ENCODE results near the gene FDXACB1.
"Not testable (repeated sequence)": the region's sequence is repeated elsewhere in the genome, so short reads cannot be mapped to it uniquely, and the experiment has no call there.

FDXACB1 gene

GRCh38 chr11:111910676-111911562 is 32.0 kb upstream of the FDXACB1 start:
- in situ Hi-C loops (cut with MboI; ENCODE audit: low sequenced_read_pairs): no loop called here

GRCh38 chr11:111909378-111909777 is 30.4 kb upstream of the FDXACB1 start:
- in situ Hi-C loops (cut with MboI; ENCODE audit: low sequenced_read_pairs): no loop called here

DNA sequence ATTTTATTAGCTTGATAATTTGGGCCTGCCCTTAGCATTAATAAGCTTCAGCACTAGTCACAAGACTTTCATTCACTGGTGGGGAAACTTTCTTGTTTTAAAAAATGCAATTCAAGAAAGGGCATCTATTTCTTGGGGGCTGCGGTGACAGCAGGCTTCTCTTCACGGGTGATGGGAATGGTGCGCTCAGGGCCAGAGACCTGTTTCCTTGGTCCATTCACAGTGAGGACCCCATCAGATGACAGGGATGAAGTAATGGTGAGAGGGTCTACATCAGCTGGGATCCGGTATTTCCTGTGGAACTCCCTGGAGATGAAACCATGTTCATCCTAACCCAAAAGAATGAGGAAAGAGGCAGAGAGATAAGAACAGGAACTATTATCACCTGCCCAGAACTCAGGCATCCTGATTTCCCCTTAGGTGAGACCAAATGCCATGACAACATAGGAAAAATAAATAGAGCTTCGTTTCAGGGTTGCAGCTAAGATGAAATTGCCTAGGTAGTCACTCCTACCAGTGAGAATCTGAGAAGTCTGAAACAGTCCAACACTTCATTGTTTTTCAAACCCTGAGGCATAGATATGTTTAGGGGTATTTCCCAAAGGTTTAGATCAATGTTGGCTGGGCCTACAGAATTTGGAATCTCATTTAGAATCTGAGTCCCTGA is 29.8 kb upstream of the FDXACB1 start:
- in situ Hi-C loops (cut with MboI; ENCODE audit: low sequenced_read_pairs): no loop called here

DNA sequence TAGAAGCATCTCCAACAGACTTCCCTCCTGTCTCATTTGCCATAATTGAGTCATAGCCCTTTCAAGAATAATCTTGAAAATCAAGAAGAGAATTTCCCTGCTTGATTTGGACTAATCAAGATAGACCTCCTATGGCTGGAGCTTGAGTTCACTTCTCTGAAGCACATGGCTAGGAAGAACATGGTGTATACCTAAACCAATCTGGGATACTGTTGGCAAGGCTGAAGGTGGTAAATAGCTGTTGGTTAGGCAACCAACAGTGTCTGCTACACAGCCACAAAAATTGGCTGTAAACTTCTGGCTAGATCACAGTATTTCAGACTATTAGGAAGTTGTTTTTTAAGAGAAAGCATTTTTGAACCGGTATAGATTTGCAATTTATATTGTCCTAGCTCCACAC is 27.7 kb upstream of the FDXACB1 start:
- in situ Hi-C loops (cut with MboI; ENCODE audit: low sequenced_read_pairs): no loop called here

DNA sequence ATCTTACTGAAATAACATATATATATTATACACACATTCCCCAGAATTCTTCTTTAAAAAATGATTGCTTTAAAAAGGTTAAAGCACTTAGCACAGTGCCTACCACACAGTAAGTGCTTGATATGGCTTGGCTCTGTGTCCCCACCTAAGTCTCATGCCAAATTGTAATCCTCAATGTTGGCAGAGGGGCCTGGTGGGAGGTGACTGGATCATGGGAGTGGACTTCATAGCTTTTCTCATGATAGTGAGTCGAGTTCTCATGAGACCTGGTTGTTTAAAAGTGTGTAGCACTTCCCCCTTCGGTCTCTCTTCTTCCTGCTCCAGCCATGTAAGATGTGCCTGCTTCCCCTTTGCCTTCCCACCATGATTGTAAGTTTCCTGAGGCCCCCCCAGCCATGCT is 26.4 kb upstream of the FDXACB1 start:
- in situ Hi-C loops (cut with MboI; ENCODE audit: low sequenced_read_pairs): no loop called here

DNA sequence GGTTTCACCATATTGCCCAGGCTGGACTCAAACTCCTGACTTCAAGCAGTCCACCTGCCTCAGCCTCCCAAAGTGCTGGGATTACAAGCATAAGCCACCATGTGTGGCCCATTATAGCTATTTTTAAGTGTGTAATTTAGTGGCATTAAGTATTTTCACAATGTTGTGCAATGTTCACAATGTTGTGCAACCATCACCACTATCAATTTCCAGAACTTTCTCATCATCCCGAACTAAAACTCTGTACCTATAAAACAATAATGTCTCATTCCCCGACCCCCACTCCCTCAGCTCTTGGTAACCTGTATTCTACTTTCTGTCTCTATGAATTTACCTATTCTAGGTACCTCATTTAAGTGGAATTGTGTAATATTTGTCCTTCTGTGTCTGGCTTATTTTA is 7.9 kb upstream of the FDXACB1 start:
- in situ Hi-C loops (cut with MboI; ENCODE audit: low sequenced_read_pairs): no loop called here

GRCh38 chr11:111886032-111886431 is 7.1 kb upstream of the FDXACB1 start:
- in situ Hi-C loops (cut with MboI; ENCODE audit: low sequenced_read_pairs): no loop called here

DNA sequence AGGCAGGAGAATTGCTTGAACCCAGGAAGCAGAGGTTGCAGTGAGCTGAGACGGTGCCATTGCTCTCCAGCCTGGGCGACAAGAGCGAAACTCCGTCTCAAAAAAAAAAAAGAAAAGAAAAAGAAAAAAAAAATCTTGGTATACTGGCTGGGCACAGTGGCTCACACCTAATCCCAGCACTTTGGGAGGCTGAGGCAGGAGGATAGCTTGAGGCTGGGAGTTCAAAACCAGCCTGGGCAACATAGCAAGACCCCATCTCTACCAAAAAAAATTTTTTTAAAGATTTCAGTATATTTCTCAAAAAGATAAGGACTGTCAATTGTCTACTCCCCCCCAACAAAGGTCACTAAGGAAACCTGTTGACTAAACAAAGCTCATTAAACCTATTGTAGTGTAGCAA is 6.1 kb upstream of the FDXACB1 start:
- in situ Hi-C loops (cut with MboI; ENCODE audit: low sequenced_read_pairs): not testable (repeated sequence)

GRCh38 chr11:111882202-111882601 is 3.2 kb upstream of the FDXACB1 start:
- in situ Hi-C loops (cut with MboI; ENCODE audit: low sequenced_read_pairs): no loop called here

- in situ Hi-C loops (cut with MboI; ENCODE audit: low sequenced_read_pairs): no loop called here
These were observed 634 bp upstream of the FDXACB1 start for GRCh38 chr11:111879637-111879960.

DNA sequence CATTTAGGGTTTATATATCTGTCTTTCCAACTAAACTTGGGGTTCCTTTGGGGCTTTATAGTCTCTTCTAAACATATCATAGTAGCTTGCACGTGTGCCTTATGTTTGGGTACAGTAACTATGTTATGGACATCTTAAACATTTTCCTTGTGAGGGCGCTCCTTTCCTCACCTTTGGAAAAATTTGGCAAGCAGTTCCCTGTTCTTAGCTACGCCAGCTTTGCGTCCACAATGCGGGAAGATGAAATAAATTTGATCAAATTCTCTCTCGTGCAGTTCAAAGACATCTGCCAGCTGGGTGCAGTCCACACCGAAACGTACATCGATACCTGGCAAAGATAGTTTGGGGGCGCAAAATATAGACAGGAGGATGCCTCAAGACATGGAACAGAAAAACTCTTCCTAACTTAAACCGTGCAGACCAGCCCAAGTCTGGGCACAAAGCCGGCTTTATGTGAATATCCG is 548 bp downstream of the FDXACB1 start:
- in situ Hi-C loops (cut with MboI; ENCODE audit: low sequenced_read_pairs): no loop called here

DNA sequence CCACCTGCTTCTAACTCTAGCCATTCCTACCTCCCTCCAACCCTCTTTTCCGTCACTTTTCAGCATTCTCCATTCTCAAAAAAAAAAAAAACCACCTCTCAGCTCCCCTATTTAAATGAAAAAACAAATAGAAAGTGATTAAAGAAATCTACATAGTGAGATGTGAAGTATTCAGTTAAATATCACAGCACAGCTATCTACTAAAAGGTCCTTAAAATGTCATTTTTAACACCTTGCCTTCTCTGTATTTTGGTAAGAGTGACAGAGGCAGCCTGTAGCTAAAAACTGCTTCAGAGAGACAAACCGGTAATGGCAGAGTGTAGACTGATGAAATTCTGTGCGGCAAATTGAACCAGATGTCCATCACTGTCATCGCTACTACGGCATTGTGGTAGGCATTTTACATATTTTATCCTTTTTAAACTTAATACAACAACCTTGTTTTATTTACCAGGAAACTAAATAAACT is 7.2 kb downstream of the FDXACB1 start:
- in situ Hi-C loops (cut with MboI; ENCODE audit: low sequenced_read_pairs): no loop called here

DNA sequence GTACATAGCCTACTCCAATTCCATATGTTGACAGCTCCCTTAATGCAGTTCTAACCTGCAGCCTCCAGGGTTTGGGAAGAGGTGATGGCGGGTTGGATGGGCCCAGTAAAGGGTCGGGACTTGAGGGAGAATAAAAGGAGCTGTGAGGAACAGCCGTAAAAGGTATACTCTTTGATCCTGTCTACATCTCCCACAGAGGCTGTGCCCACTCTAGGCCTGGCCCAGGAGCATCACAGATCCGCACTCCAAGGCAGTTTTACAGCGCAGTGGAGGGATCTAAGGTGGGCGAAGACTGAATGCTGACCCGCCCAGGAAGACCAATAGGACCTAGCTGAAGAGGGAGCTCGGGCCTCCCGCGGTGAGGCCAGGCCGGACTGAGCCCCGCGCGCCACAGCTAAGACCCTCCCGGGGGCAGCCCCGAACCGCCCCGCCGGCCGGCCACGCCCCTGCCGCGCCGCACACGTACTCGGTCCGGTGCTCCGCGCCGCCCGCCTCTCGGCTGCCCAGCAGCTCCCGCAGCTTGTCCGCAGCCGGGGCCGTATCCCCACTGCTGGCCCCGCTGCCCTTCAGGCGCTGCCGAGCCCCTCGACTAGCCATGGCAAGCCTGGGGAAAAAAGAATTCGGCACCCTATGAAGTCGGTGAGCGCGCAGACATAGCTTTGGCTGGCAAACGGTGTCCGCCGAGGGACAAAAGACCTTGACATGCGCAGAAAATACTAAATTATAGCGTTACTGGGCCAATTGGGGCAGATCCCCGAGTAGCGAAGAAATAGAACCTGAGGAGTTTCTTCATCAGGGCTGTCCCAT is 7.9 kb downstream of the FDXACB1 start, which contains the start of gene ALG9:
TSS of gene ALG9 (minus strand) at position 696 of the 807 bp plus-strand sequence. CDS start at position 597, 99 bp downstream.
- in situ Hi-C loops (cut with MboI; ENCODE audit: low sequenced_read_pairs): no loop called here

DNA sequence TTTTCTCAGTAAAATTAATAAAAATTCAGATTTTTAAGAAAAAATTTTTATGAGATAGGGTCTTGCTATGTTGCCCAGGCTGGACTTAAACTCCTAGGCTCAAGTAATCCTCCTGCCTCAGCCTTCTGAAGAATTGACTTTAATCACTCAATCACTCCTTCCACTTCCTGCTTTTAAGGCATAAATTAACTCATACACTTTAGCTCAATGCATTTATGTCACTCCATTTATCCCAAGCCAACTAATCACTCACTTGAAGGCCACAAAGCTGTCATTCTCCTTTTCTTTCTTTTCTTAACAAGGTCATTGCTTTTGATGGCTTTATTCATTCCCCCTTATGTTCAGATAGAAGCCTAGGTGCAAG is 8.5 kb downstream of the FDXACB1 start:
- in situ Hi-C loops (cut with MboI; ENCODE audit: low sequenced_read_pairs): no loop called here

GRCh38 chr11:111870113-111870512 is 8.9 kb downstream of the FDXACB1 start:
- in situ Hi-C loops (cut with MboI; ENCODE audit: low sequenced_read_pairs): no loop called here

GRCh38 chr11:111860257-111860656 is 18.7 kb downstream of the FDXACB1 start:
- in situ Hi-C loops (cut with MboI; ENCODE audit: low sequenced_read_pairs): no loop called here

DNA sequence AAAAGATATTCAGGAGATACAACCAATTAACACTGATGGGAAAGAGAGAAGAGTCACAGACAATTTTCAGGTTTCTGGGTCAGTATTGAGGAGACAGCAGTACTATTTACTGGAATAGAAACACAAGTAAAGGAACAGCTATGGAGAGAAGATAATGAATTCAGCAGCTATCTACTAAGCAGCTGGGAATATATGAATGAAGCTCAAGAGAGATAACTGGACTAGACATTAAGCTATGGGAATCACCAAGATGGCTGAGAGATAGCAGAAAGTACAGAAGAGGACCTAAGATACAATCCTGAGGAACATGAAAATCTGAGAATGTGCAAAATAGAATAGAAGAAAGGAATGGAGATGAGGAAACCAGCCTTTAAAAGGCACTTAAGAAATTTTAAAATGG is 23.5 kb downstream of the FDXACB1 start:
- in situ Hi-C loops (cut with MboI; ENCODE audit: low sequenced_read_pairs): no loop called here

DNA sequence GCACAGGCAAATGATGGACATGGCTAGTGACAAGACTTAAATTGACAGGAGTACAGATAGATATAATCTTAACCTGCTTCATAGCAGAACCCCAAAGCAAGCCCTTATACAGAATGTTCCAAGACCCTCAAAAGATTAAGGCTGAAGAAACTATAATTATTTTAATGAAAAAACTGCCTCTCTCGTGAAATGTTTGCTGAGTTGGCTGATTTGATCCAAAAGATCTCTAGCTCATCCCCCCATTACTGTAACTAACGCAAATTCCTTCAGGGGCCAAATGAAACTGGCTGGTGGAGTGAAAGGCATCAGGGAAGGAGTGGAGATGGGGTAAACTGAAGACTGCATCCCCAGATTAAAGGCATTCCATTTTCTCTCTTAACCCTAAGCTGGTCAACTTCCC is 26.9 kb downstream of the FDXACB1 start:
- in situ Hi-C loops (cut with MboI; ENCODE audit: low sequenced_read_pairs): no loop called here

GRCh38 chr11:111851636-111852035 is 27.3 kb downstream of the FDXACB1 start:
- in situ Hi-C loops (cut with MboI; ENCODE audit: low sequenced_read_pairs): no loop called here

GRCh38 chr11:111851067-111851466 is 27.9 kb downstream of the FDXACB1 start:
- in situ Hi-C loops (cut with MboI; ENCODE audit: low sequenced_read_pairs): no loop called here

DNA sequence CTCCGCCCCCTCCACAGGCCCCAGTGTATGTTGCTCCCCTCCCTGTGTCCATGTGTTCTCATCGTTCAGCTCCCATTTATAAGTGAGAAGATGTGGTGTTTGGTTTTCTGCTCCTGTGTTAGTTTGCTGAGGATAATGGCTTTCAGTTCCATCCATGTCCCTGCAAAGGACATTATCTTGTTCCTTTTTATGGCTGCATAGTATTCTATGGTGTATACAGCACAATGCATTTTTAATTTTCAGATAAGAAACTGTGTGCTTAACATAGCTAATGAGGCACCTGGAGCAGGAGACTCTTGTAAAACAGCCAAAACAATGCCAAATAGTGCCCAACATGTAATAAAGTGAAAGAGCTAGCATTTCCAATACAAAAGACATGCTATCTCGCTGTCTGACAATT is 29.3 kb downstream of the FDXACB1 start:
- in situ Hi-C loops (cut with MboI; ENCODE audit: low sequenced_read_pairs): no loop called here
